ENCODE measurements around the gene HMCN1. TPM values are rescaled to one million over a fixed set of nuclear protein-coding genes. Genes with fewer than 3 reads are reported as not detected.

The HMCN1 gene
- total and polyA plus RNA-seq, 12 donors, result 0.56 to 5.8 (median 2.7) TPM

DNA sequence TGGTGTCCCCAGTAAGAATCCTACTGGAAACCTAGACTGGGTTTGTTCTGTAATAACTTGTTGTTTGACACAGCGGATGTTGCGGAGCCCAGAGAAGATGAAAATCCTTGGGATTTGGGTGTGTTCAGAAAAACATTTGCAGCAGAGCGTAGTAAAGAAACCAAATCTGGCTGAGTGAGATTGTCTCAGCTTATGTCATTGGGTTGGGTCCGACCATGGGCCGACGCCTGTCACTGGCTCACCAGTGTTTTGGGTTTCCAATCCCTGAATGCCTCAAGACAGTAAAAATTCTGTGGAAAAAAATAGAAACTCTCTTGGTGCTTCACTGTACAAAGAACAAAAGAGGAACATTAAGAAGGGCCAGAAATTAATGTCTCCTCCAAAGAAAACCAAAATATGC lies 494.6 kb downstream of the HMCN1 start:
- 89 to 93% (median 91%) methylated on average over 6 of the region's 6 CpGs for WGBS, 4 donors
- H3K4me1 ChIP-seq (replicated peaks in 1 of 2), result no peaks in the 10 kb centered on the region
- H3K36me3 ChIP-seq (replicated peaks in 1 of 2), result no peaks in the 10 kb centered on the region
- H3K4me3 ChIP-seq, result no peak overlapping the region
- H3K27ac ChIP-seq, result no peak overlapping the region
- no peak for TF ChIP-seq CTCF (IDR thresholded peaks at IDR 0.05)
- TF ChIP-seq POLR2A (IDR thresholded peaks at IDR 0.05), result no peak
- H3K27me3 ChIP-seq, result no peaks in the 10 kb centered on the region
- intact Hi-C loops (cut with DNase I), result no loop called here
- no peak for DNase-seq
- H3K9me3 ChIP-seq (replicated peaks in 1 of 3), result no peaks in the 10 kb centered on the region

DNA sequence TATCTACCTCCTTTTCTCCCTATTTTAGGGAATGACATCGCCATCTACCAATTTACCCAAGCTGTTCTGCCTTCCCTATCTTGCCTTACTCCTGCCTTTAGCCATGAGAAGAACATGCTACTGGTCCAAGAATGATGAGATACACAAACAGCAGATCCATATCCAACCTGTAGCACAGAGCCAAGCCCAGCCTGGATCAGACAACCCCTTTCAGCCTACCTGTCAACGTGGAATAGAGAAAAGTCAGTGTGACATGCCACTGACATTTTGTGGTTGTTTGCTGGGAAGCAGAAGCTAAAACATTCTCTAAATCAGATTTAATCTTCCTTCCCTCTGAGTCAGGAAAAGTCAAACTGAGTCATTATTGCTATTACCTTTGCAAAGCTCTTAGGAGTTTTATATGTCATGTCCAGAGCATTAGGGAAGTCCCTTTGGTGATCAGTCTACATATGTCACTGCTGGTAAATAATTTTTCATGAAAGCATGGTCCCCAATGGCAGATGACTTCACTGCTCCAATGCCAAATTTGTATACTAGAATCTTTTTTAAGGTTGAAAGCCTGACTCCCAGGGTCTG lies 497.8 kb downstream of the HMCN1 start:
- H3K9me3 ChIP-seq (replicated peaks in 1 of 3), result no peaks in the 10 kb centered on the region
- no peak overlapping the region for H3K4me3 ChIP-seq
- H3K4me1 ChIP-seq (replicated peaks in 1 of 2), result no peaks in the 10 kb centered on the region
- 79 to 94% (median 83%) methylated on average over 2 of the region's 2 CpGs for WGBS, 4 donors
- H3K27me3 ChIP-seq, result no peaks in the 10 kb centered on the region
- intact Hi-C loops (cut with DNase I), result no loop called here
- no peaks in the 10 kb centered on the region for H3K36me3 ChIP-seq (replicated peaks in 1 of 2)
- no peak overlapping the region for H3K27ac ChIP-seq
- DNase-seq, result no peak
- TF ChIP-seq POLR2A (IDR thresholded peaks at IDR 0.05), result no peak

GRCh38 chr1:186234976-186235686 lies 500.9 kb downstream of the HMCN1 start:
- Histone ChIP-seq H3K4me1 (replicated peaks in 1 of 2) (no peaks in the 10 kb centered on the region), H3K27me3 (no peaks in the 10 kb centered on the region), H3K4me3 (no peak overlapping the region), H3K36me3 (replicated peaks in 1 of 2) (no peaks in the 10 kb centered on the region), H3K9me3 (replicated peaks in 1 of 3) (no peaks in the 10 kb centered on the region), H3K27ac (no peak overlapping the region)
- no peak for DNase-seq
- no peak for TF ChIP-seq POLR2A (IDR thresholded peaks at IDR 0.05)
- TF ChIP-seq CTCF (IDR thresholded peaks at IDR 0.05), result no peak
- intact Hi-C loops (cut with DNase I), result no loop called here
- 44 to 57% (median 50%) methylated on average over 2 of the region's 2 CpGs for WGBS, 4 donors

DNA sequence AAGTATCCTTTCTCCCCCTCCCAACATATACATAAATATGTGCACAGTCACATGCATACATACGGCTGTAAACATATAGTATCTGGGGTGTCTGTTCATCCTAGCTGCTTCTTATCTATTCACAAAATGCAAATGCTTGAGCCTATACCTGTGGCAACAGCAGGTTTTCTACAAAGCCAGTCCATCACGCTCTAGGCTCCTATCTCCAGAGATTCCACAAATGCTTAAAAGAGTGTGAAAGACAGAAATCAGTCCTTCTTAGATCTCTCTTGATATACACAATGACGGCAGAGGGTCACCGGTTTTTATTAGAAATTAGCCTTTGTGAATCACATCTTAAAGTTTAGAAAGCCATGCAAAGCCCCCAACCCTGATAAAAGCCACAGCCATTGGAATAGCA lies 501.5 kb downstream of the HMCN1 start:
- Histone ChIP-seq H3K27me3 (no peaks in the 10 kb centered on the region), H3K27ac (no peak overlapping the region), H3K4me1 (replicated peaks in 1 of 2) (no peaks in the 10 kb centered on the region), H3K4me3 (no peak overlapping the region), H3K9me3 (replicated peaks in 1 of 3) (no peaks in the 10 kb centered on the region), H3K36me3 (replicated peaks in 1 of 2) (no peaks in the 10 kb centered on the region)
- intact Hi-C loops (cut with DNase I), result no loop called here
- TF ChIP-seq POLR2A (IDR thresholded peaks at IDR 0.05) (no peak), CTCF (IDR thresholded peaks at IDR 0.05) (no peak)
- WGBS, 4 donors, result 69 to 78% (median 77%) methylated on average over 4 of the region's 4 CpGs
- DNase-seq, result no peak

DNA sequence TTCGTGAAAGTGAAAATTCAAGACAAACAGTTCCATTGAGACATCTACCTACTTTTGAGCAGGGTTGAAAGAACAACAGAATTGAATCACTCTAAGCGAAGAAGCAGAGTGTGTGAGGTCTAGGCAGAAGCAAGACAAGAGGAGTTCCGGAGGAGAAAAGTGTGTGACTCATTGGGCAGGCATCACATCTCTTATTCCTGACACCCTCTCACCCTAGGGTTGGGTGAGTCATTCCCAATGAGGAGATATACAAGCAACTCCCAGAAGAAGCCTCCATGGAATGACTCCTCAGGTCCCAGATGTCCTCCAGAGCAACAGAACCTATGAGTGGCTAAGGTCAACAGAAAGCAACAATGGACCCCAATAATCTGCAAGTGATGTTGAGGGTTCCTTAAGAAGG lies 502.7 kb downstream of the HMCN1 start:
- H3K4me3 ChIP-seq, result no peak overlapping the region
- intact Hi-C loops (cut with DNase I), result no loop called here
- no peaks in the 10 kb centered on the region for H3K4me1 ChIP-seq (replicated peaks in 1 of 2)
- H3K27ac ChIP-seq, result no peak overlapping the region
- TF ChIP-seq POLR2A (IDR thresholded peaks at IDR 0.05), result no peak
- no peak for TF ChIP-seq CTCF (IDR thresholded peaks at IDR 0.05)
- H3K36me3 ChIP-seq (replicated peaks in 1 of 2), result no peaks in the 10 kb centered on the region
- H3K9me3 ChIP-seq (replicated peaks in 1 of 3), result no peaks in the 10 kb centered on the region
- DNase-seq, result no peak
- H3K27me3 ChIP-seq, result no peaks in the 10 kb centered on the region
- WGBS, 4 donors, result 70 to 92% (median 78%) methylated on average over 3 of the region's 3 CpGs

All from adrenal gland (tissue), 12 donors.